WTC11 (cell line): ENCODE data around the gene RIPOR2.

Source experiments
- CREB1 ChIP-seq: sonication (generic); formaldehyde crosslinking; IDR thresholded peaks from 2 replicates; pipeline ENCODE4 v1.8.0; 2023; ENCODE audit warnings: mild to moderate bottlenecking, missing genetic modification reagents
- CTCF ChIP-seq: fragments of 200-600 bp; IDR thresholded peaks from 2 replicates; pipeline ENCODE4 v1.8.0; 2022; ENCODE audit warnings: antibody characterized with exemption
- FOXP4 ChIP-seq: sonication (generic); formaldehyde crosslinking; IDR thresholded peaks from 2 replicates; pipeline ENCODE4 v1.8.0; 2022; ENCODE audit warnings: mild to moderate bottlenecking, missing genetic modification reagents
- KAT7 ChIP-seq: sonication (generic); formaldehyde crosslinking; IDR thresholded peaks from 2 replicates; pipeline ENCODE4 v1.8.1; 2023; ENCODE audit warnings: missing genetic modification reagents, mild to moderate bottlenecking, borderline replicate concordance
- MYBL2 ChIP-seq: sonication (generic); formaldehyde crosslinking; IDR thresholded peaks from 2 replicates; pipeline ENCODE4 v1.8.1; 2023; ENCODE audit warnings: mild to moderate bottlenecking, moderate library complexity, missing genetic modification reagents
- PREB ChIP-seq: sonication (generic); formaldehyde crosslinking; IDR thresholded peaks from 2 replicates; pipeline ENCODE4 v1.8.1; 2022; ENCODE audit warnings: mild to moderate bottlenecking, missing genetic modification reagents, moderate library complexity, borderline replicate concordance
- SP1 ChIP-seq: sonication (generic); formaldehyde crosslinking; conservative IDR thresholded peaks from 2 replicates; pipeline ENCODE4 v1.8.1; 2022; ENCODE audit warnings: missing genetic modification reagents
- TCF7 ChIP-seq: sonication (generic); formaldehyde crosslinking; IDR thresholded peaks from 2 replicates; pipeline ENCODE4 v1.8.0; 2022; ENCODE audit warnings: mild to moderate bottlenecking, low read depth, missing genetic modification reagents, moderate library complexity
- USF2 ChIP-seq: sonication (generic); formaldehyde crosslinking; IDR thresholded peaks from 2 replicates; pipeline ENCODE4 v1.8.1; 2023; ENCODE audit warnings: mild to moderate bottlenecking, missing genetic modification reagents, moderate library complexity
- ZNF232 ChIP-seq: sonication (generic); formaldehyde crosslinking; IDR thresholded peaks from 2 replicates; pipeline ENCODE4 v1.8.0; 2022; ENCODE audit warnings: mild to moderate bottlenecking, missing genetic modification reagents
- ZNF423 ChIP-seq: fragments of 250-450 bp; sonication (Bioruptor Pico); IDR thresholded peaks from 2 replicates; pipeline ENCODE4 v2.1.2; 2022; ENCODE audit warnings: mild to moderate bottlenecking, moderate library complexity
- TF ChIP-seq, protein P1 (sequence below): fragments of 250-450 bp; sonication (Bioruptor Pico); IDR thresholded peaks from 2 replicates; pipeline ENCODE4 v2.1.2; 2022; ENCODE audit warnings: mild to moderate bottlenecking, moderate library complexity
- TF ChIP-seq, protein P2 (sequence below): sonication (generic); formaldehyde crosslinking; IDR thresholded peaks from 2 replicates; pipeline ENCODE4 v1.8.0; 2022; ENCODE audit warnings: mild to moderate bottlenecking, missing genetic modification reagents

DNA sequence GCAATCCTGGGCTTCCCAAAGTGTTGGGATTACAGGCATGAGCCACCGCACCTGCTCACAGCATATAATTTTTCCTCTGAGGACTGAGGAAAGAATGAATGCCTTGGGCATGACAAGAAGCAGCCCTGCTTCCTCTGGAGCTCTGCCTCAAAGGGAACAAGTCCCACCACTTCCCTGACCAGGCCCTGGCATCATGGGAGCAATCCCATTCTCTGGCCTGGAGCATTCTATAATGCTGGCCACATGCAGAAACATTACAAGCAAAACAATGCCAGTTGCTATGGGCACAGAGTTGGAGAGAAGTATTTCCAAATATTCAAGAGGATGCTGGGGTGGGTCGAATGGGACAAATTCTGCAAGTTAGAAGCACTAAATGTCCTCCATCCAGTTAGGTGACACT, 95.6 kb downstream of the RIPOR2 start:
- TF ChIP-seq TCF7 (no peak), CTCF (no peak), MYBL2 (no peak), KAT7 (no peak), SP1 (CRISPR knock-in tag) (no peak), USF2 (CRISPR knock-in tag) (no peak), CREB1 (no peak), FOXP4 (CRISPR knock-in tag) (no peak), ZNF423 (CRISPR knock-in tag) (no peak), PREB (CRISPR knock-in tag) (no peak), ZNF232 (no peak)
- TF ChIP-seq, protein P1, sequence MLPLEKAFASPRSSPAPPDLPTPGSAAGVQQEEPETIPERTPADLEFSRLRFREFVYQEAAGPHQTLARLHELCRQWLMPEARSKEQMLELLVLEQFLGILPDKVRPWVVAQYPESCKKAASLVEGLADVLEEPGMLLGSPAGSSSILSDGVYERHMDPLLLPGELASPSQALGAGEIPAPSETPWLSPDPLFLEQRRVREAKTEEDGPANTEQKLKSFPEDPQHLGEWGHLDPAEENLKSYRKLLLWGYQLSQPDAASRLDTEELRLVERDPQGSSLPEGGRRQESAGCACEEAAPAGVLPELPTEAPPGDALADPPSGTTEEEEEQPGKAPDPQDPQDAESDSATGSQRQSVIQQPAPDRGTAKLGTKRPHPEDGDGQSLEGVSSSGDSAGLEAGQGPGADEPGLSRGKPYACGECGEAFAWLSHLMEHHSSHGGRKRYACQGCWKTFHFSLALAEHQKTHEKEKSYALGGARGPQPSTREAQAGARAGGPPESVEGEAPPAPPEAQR (CRISPR knock-in tag) = no peak
- TF ChIP-seq, protein P2, sequence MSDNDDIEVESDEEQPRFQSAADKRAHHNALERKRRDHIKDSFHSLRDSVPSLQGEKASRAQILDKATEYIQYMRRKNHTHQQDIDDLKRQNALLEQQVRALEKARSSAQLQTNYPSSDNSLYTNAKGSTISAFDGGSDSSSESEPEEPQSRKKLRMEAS (CRISPR knock-in tag) = no peak
